ENCODE measurements around the gene MPPE1. TPM values are rescaled to one million over a fixed set of nuclear protein-coding genes. Genes with fewer than 3 reads are reported as not detected.
"Not testable (repeated sequence)": the region's sequence is repeated elsewhere in the genome, so short reads cannot be mapped to it uniquely, and the experiment has no call there.

MPPE1 gene
- total and polyA plus RNA-seq, 2 of the 4 experiments (the other 2 are of a cell fraction) = 13.8 to 19.9 TPM

DNA sequence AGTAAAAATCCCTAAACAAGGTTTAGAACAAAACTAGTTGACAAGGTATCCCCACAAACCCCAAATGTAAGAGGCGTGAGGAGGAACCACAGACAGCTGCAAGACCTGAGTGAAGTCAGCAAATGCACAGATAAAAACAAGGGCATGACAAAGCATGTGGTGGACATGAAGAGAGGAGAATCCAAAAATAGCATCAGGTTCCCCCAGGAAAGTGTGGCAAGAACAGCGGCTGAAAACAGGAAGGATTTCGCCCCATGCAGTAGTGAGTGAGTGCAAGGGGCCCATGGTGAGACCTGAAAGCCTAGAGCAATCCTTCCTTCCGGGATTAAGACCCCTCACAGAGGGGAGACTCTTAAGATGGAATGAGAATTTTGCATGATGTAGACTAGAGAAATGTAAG is 8.8 kb upstream of the MPPE1 start:
- H3K36me3 ChIP-seq (ENCODE audit: control insufficient read depth, insufficient read depth, low read length); H3K9me3 ChIP-seq (ENCODE audit: control insufficient read depth, insufficient read depth, low read length); H3K56ac ChIP-seq (ENCODE audit: extremely low read depth, insufficient read depth, low read length); ATAC-seq (ENCODE audit: low read depth); in situ Hi-C loops (cut with MboI; ENCODE audit: low sequenced_read_pairs); H3K27ac ChIP-seq (ENCODE audit: insufficient read depth, low read length); DNase-seq; H4K91ac ChIP-seq (ENCODE audit: insufficient read depth, low read depth, low read length); H2AK5ac ChIP-seq (ENCODE audit: low read depth, low read length); H3K4ac ChIP-seq (ENCODE audit: low read depth, low read length); H3K23ac ChIP-seq (ENCODE audit: low read depth, low read length); H4K5ac ChIP-seq (ENCODE audit: low read depth, low read length); H3K14ac ChIP-seq (replicated peaks; ENCODE audit: low read depth, low read length); H3K4me2 ChIP-seq (ENCODE audit: low read depth, low read length); H2BK120ac ChIP-seq (ENCODE audit: low read depth, low read length); H3K18ac ChIP-seq (ENCODE audit: low read depth, low read length); H4K20me1 ChIP-seq (ENCODE audit: insufficient read depth, low read length); H3K9ac ChIP-seq (ENCODE audit: low read depth, low read length); H2BK20ac ChIP-seq (ENCODE audit: low read depth, low read length); H3K9me1 ChIP-seq (ENCODE audit: insufficient read depth, low read length); POLR2A ChIA-PET (ENCODE audit: unreplicated experiment); H2BK5ac ChIP-seq (ENCODE audit: low read depth, low read length, poor library complexity, severe bottlenecking); H4K8ac ChIP-seq (ENCODE audit: low read depth in 2 of 2, low read length in 2 of 2); H3K79me1 ChIP-seq (ENCODE audit: low read depth in 1 of 2, low read length in 2 of 2); BruUV-seq (replicated peaks); H3K4me3 ChIP-seq (ENCODE audit: insufficient read depth, low read depth, low read length); dilution Hi-C loops (cut with HindIII; ENCODE audit: low sequenced_read_pairs, unreplicated experiment); H2BK15ac ChIP-seq (ENCODE audit: low read depth, low read length); H3K4me1 ChIP-seq (ENCODE audit: control insufficient read depth, insufficient read depth, low read length); H3K27me3 ChIP-seq (ENCODE audit: control insufficient read depth, insufficient read depth, low read length); H2AFZ ChIP-seq (replicated peaks; ENCODE audit: low read length, poor library complexity); H2AK9ac ChIP-seq (replicated peaks; ENCODE audit: low read depth, low read length, poor library complexity): not testable (repeated sequence)
- intact Hi-C loops (cut with micrococcal nuclease) = loop anchor here (10.0 kb wide), 1 partner anchor 1322 kb away; no protein-coding TSS in a partner anchor
- WGBS, 2 experiments (ENCODE audit: extremely low coverage in 2 of 2, insufficient read length in 1 of 2) = 82% methylated on average over 2 of the region's 4 CpGs; no CpG with 5 or more reads in 1 of the 2 experiments
- CTCF ChIA-PET = interaction anchor here (0.7 kb wide), 1 partner anchor 394 kb away, joined by 4 read pairs; no protein-coding TSS in a partner anchor

All from IMR-90 (cell line).